Mammary epithelial cell (primary cell): ENCODE results near the gene DOCK1.

ENCODE experiments used
- EZH2 ChIP-seq: IDR thresholded peaks from 2 replicates; pipeline ENCODE4 v1.6.1; 2012; ENCODE audit warnings: low read length, inconsistent platforms, borderline replicate concordance
- TF ChIP-seq, protein P1 (sequence below), 2 donors: IDR thresholded peaks in 1 of 2; conservative IDR thresholded peaks in 1 of 2; 2 replicates each; pipeline ENCODE4 v1.5.1; 2011 to 2012; ENCODE audit warnings: inconsistent platforms in 2 of 2, low read length in 2 of 2, mild to moderate bottlenecking in 2 of 2, control low read depth in 1 of 2, low read depth in 1 of 2; ENCODE audit not compliant: insufficient read depth in 1 of 2; ENCODE audit errors: extremely low read depth in 1 of 2

DNA sequence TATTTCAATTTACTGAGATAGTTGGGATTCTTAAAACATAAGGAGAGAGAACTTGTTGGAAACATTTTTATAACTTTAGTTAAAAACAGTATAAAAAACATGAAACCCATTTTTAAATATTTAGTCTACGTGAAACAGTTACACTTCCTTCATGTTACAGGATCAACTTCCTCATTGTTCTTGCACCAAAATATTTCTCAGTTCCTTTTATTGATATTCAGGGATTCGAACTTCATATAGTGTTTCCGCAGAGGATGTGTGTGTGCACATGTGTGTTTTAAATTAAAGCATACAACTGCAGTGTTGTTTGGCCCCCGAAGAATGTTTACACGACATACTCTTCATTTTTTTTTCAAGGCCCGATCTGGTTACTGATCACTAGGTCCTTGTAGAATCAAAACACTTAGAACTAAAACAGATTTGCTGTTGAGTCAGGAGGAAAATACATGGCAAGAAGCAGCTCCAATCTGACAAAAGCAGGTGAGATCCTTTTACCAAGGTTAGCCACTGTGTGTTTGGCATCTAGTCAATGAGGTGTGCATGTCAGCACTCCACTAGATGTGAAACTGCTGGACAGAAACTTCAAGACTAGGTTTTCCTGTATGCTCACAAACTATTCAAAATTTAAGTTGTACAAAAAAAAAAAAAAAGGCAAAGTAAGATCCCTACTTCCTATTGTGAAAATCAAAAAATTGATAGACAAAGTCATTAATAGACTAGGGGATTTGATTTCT is 230.8 kb downstream of the DOCK1 start:
- TF ChIP-seq, protein P1, sequence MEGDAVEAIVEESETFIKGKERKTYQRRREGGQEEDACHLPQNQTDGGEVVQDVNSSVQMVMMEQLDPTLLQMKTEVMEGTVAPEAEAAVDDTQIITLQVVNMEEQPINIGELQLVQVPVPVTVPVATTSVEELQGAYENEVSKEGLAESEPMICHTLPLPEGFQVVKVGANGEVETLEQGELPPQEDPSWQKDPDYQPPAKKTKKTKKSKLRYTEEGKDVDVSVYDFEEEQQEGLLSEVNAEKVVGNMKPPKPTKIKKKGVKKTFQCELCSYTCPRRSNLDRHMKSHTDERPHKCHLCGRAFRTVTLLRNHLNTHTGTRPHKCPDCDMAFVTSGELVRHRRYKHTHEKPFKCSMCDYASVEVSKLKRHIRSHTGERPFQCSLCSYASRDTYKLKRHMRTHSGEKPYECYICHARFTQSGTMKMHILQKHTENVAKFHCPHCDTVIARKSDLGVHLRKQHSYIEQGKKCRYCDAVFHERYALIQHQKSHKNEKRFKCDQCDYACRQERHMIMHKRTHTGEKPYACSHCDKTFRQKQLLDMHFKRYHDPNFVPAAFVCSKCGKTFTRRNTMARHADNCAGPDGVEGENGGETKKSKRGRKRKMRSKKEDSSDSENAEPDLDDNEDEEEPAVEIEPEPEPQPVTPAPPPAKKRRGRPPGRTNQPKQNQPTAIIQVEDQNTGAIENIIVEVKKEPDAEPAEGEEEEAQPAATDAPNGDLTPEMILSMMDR (conservative IDR thresholded peaks at IDR 0.05 in 1 of 2, IDR thresholded peaks at IDR 0.05 in 1 of 2; ENCODE audit: extremely low read depth in 1 of 2, insufficient read depth in 1 of 2, low read depth in 1 of 2, low read length in 2 of 2) = no peak
- TF ChIP-seq EZH2 = no peak
